Motor neuron (in vitro differentiated cells): ENCODE data around the gene PARVA. TPM values are rescaled to one million over a fixed set of nuclear protein-coding genes. Genes with fewer than 3 reads are reported as not detected.

Experiments used
- ATAC-seq, 8 experiments: fragments of 200-7000 bp; cut with Tn5 transposase; replicated peaks in 6 of 8; 2 replicates each; pipeline ENCODE4 v1.8.0; 2021; ENCODE audit warnings: mild to moderate bottlenecking in 8 of 8, moderate library complexity in 8 of 8
- H3K27ac ChIP-seq, 2 donors: fragments of 250-450 bp; sonication (Bioruptor Pico); 2 replicates each; pipeline ENCODE4 v1.9.0; 2021; ENCODE audit warnings: antibody characterized with exemption in 2 of 2, mild to moderate bottlenecking in 2 of 2, moderate library complexity in 1 of 2
- H3K4me1 ChIP-seq, 2 donors: fragments of 250-450 bp; sonication (Bioruptor Pico); replicated peaks in 1 of 2; 2 replicates each; pipeline ENCODE4 v1.6.1; 2021; ENCODE audit warnings: antibody characterized with exemption in 2 of 2, mild to moderate bottlenecking in 2 of 2, moderate library complexity in 1 of 2
- H3K4me3 ChIP-seq, 5 donors: fragments of 250-450 bp; sonication (Bioruptor Pico); 2 replicates each; pipeline ENCODE4 v1.9.0; 2021; ENCODE audit warnings: antibody characterized with exemption in 5 of 5, mild to moderate bottlenecking in 5 of 5, moderate library complexity in 4 of 5
- WGBS, 10 experiments: fragments of 450-650 bp; shearing (Covaris generic); methylation state at CpG; one replicate each; pipeline ENCODE4 v1.0.0; 2022; 5-methylcytosine and 5-hydroxymethylcytosine counted together
- in situ Hi-C, 9 experiments: fragments of 400-800 bp; cut with MboI; loops; one replicate each; pipeline ENCODE4 v1.15.0; 2021; ENCODE audit warnings: low sequenced_read_pairs in 9 of 9, low pct_unique_long_range_greater_than_20kb in 2 of 9; ENCODE audit not compliant: unreplicated experiment in 9 of 9
- total RNA-seq, 8 experiments: library from RNA; unstranded; fragments of 300-600 nt; gene quantifications; 2 replicates each; pipeline versions ENCODE4 v1.2.3 to v1.2.4, GENCODE V29; 2022

Gene PARVA
- total RNA-seq, 8 experiments from 2014 or later: 4.8 to 59.4 (median 10.8) TPM

DNA sequence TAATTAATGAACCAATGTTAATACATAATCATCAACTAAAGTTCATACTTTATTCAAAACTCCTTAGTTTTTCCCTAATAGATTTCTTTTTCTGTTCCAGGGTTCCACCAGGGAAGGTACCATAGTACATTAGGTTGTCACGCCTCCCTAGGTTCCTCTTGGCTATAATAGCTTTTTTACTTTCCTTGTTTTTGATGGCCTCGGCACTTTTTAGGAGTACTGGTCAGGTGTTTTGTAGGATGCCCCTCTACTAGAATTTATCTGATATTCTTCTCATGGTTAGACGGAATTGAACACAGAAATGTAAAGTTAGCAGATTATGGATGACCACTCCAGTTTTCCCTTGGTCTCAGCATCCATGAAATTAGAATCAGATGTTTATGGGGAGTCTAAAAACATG is 34.0 kb downstream of the PARVA start:
- Histone ChIP-seq H3K4me3 (no peak overlapping the region), H3K27ac (no peak overlapping the region), H3K4me1 (peaks cover 19 to 20% of the 10 kb centered on the region in 2 donors)
- in situ Hi-C loops: loop anchor here in 3 of 9 experiments (25.0 kb wide), 1 partner anchor 476 kb away; no protein-coding TSS in a partner anchor
- ATAC-seq: no peak
- WGBS, 10 experiments: 14 to 100% (median 90%) methylated on average over 1 to 3 of the region's 3 CpGs; no CpG with 5 or more reads in 1 of the 10 experiments

DNA sequence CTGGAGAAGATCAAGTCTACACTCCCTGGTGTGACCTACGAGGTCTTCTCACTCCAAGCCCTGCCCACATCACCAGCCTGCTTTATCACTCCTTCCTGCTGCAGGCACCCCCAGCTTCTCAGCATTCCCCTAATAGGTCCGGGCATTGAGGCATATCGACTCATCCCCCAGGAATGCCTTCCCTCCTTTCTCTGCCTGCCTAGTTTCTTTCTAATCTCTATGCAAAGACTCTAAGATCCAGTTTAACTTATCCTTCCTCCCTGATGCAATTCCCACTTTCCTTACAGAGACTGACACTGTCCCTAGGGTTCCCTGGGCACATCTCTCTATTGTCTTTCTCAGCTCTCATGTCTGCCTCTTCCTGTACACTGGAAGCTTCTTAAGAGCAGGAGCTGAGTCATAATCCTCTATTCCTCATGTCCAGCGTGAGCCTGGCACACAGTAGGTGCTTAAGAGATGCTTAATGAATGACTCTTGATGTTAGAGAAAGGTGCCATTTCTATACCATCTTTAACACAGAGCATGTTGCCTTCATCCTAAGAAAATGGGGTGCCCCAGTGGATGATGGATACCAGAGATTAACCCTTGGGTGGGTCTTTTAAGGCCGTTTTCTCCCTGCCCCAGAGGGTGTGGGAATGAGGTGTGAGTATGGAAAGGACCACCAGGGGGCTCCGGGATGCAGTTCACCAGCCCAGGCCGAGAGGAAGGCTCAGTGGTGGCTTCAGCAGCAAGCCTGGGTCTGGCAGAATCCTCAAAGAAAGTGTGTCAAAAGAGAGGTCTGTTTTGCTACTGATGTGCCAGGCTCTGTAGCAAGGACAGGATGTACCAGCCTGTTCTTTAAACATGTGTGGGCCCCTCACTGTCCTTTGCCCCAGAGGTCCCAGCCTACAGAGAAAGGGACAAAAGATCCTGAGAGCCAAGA is 34.7 kb downstream of the PARVA start:
- WGBS, 10 experiments: 0 to 64% (median 46%) methylated on average over 1 to 5 of the region's 7 CpGs; no CpG with 5 or more reads in 2 of the 10 experiments
- Histone ChIP-seq H3K4me1 (peaks cover 19 to 20% of the 10 kb centered on the region in 2 donors), H3K27ac (no peak overlapping the region), H3K4me3 (no peak overlapping the region)
- ATAC-seq: peak; percentile 82 to 96 (median 92)
- in situ Hi-C loops: loop anchor here in 3 of 9 experiments (25.0 kb wide), 1 partner anchor 475 kb away; no protein-coding TSS in a partner anchor

DNA sequence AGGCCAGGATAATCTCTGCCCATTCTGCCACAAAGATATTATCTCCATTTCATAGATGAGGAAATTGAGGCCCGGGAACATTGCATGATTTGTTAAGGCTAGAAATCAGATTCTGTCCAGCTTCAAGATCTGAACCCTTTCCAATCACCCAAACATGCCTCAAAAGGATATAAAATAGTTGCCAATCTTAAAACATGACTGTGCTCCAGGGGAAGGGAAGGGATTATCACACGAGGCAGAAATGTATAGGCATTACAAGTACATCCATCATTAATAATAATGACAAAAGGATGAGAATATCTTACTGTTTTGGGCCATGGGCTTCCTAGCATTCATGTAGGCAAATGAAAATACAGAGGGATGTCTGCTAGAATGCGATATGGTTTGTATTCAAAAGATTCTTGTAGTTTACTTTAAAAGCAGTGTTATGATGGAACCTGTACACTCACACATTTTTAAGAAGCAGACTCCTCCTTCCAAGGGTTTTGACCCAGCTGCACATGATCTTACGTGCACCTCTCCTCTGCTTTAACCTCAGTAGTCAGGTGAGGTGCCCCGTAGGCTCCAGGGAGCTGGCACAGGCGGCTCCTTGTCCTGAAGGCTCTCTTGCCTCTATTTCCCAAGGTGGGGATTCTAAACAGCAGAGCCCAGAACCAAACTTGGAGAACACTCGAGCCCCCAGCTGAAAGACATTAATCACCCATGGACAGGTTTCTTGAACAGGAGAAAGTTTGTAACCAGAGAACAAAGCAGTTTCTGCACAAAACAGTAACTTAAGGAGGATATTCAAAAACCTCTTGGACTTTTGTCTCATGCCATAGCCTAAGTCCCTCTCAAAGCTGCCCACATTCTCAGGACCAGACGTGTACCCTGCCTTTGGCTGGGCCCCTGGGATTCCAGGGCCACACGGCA is 36.0 kb downstream of the PARVA start:
- ATAC-seq: no peak
- H3K4me1 ChIP-seq: peaks cover 19 to 20% of the 10 kb centered on the region in 2 donors
- H3K4me3 ChIP-seq: no peak overlapping the region
- in situ Hi-C loops: loop anchor here in 3 of 9 experiments (25.0 kb wide), 1 partner anchor 474 kb away; no protein-coding TSS in a partner anchor
- no peak overlapping the region for H3K27ac ChIP-seq
- WGBS, 10 experiments: 40 to 95% (median 73%) methylated on average over 3 to 7 of the region's 9 CpGs

DNA sequence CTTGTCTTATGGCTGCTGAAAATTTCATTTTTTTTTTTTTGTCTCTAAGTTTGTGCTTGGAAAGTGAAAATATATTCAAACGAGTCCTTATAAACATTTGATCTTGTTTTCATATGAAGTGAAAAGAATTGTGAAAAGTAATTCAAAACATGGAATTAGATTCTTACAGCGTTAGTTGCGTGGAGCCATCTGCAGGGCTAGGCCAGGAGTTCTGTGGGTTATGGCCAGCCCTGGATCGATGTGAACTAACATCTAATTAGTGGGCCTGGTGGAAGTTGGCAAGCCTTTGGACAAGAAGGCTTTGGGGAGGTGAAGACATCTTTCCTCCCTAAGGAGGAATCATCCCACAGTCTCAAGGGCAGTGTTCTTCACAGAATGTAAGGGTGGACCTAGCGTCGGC is 37.2 kb downstream of the PARVA start:
- in situ Hi-C loops: loop anchor here in 3 of 9 experiments (25.0 kb wide), 1 partner anchor 473 kb away; no protein-coding TSS in a partner anchor
- Histone ChIP-seq H3K4me1 (peaks cover 19 to 20% of the 10 kb centered on the region in 2 donors), H3K27ac (no peak overlapping the region), H3K4me3 (no peak overlapping the region)
- no peak for ATAC-seq
- WGBS, 10 experiments: 27 to 98% (median 68%) methylated on average over 1 to 6 of the region's 6 CpGs; no CpG with 5 or more reads in 2 of the 10 experiments

DNA sequence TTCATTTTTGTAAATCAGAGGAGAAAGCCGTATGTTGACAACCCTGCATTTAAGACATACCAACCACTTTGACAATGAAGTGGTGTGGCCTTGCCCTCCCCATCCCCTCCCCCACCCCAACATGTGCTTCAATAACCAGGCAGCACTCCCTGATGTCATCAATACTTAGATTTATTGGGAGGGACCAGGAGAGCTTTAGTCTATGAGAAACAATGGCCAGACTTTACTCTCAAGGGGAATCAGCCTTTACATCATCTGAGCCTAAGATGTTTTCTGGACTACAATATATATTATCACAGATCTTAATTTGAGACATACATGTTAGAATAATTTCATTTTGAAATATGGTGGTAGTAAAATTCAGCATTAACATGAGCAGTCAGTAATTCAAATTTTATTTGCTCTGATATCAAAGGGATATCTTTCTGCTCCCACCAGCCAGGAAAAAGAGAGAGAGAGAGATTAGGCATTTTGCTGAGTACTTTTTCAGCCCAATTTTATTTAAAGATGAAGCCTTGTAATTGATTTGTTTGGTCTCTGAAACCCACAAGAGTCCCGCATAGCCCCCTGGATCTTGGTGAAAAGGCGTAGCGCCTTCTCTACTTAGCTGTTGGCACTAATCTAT is 38.1 kb downstream of the PARVA start:
- Histone ChIP-seq H3K27ac (no peak overlapping the region), H3K4me3 (no peak overlapping the region), H3K4me1 (peaks cover 19 to 20% of the 10 kb centered on the region in 2 donors)
- 75 to 100% (median 100%) methylated on average over 2 to 4 of the region's 4 CpGs; no CpG with 5 or more reads in 1 of the 10 experiments for WGBS, 10 experiments
- peak in 1 of 8 experiments; percentile 63 for ATAC-seq
- in situ Hi-C loops: loop anchor here in 3 of 9 experiments (25.0 kb wide), 1 partner anchor 472 kb away; no protein-coding TSS in a partner anchor

DNA sequence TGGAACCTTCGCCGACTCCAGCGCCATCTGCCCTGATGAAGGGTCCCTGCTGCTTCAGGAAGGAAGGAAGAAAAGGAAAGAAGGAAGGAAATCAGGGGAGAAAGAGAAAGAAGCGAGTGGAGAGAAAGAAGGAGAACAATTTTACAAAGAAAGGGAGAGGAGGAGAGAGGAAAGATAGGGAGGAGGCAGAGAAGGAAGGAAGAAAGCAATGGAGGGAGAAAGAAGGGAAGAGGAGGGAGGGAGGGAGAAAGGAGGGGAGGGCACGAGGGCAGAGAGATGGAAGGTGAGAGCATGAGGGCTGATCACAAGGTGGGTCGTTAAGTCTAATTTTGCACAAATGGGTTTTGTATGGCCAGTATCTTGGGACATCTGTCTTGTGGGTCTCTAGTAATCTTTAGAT is 39.2 kb downstream of the PARVA start:
- Histone ChIP-seq H3K4me1 (peaks cover 19 to 20% of the 10 kb centered on the region in 2 donors), H3K27ac (no peak overlapping the region), H3K4me3 (no peak overlapping the region)
- no peak for ATAC-seq
- in situ Hi-C loops: loop anchor here in 3 of 9 experiments (25.0 kb wide), 1 partner anchor 471 kb away; no protein-coding TSS in a partner anchor
- 78 to 100% (median 89%) methylated on average over 1 to 6 of the region's 6 CpGs; no CpG with 5 or more reads in 3 of the 10 experiments for WGBS, 10 experiments

DNA sequence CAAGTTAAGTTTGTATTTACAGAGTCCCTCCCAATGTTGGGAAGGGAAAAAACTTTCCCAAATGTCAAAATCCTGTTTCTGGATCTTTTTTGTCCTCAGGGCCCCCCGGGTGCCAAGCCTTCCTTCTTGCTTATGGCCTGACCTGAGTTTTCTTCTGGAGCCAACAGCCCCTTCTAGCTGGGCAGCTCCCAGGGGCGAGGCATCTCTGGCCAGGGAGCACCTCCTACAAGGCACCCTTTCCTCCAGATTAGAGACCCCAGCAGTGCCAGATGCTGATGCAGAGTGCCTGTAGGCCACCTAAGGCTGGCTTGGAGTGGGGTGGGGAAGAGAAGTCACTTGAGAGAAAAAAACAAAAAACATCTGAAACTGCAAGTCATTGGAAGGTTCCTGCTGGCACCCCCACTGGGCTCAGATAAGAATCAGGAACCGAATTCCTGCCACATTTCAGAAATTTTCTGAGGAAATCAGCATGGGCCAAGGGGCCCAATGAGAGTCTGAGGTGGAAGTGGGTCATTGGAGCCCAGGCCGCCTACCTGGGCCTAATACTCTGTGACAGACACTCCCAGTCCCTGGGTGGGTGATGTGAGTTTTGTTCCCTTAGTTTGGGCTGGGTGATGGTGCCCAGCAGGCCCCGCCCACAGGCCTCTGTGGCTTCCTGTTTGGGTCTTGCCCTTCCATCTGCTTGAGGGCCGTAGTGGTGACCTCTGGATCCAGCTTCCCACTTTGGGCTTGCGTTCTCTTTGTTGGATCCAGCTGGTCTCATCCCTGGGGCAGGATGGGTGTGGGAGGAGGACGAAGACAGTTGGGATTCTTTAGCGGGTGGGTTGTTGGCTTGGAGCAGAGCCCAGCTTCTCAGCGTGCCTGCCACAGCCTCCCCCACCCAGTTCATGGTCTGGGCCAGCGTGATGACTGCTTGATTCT is 40.6 kb downstream of the PARVA start:
- H3K27ac ChIP-seq: no peak overlapping the region
- in situ Hi-C loops: loop anchor here in 3 of 9 experiments (25.0 kb wide), 1 partner anchor 469 kb away; no protein-coding TSS in a partner anchor
- no peak overlapping the region for H3K4me3 ChIP-seq
- peaks cover 10 to 14% of the 10 kb centered on the region in 2 donors for H3K4me1 ChIP-seq
- WGBS, 10 experiments: 0 to 100% (median 88%) methylated on average over 1 to 7 of the region's 11 CpGs; no CpG with 5 or more reads in 1 of the 10 experiments
- ATAC-seq: peak in 3 of 8 experiments; percentile 39 to 84 (median 70)

DNA sequence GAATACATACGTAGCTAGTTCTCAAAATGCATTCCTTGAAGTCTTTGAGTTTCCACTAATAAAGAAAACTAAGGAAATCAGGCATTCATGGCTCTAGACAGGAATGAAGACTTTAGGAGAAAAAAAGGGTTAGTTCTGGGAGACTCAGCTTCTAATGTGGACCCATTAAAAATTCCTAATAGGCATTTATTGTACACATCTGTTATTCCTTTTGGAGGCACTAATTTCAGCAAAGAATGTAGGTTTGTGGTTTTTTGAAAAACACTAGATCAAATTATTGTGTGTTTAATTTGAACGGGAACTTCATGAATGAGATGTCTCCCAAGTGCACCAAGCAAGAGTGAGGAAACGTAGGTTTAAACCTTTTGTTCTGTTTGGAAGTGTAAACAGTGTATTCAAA is 42.7 kb downstream of the PARVA start:
- in situ Hi-C loops: loop anchor here in 3 of 9 experiments (25.0 kb wide), 1 partner anchor 467 kb away; no protein-coding TSS in a partner anchor
- Histone ChIP-seq H3K4me3 (no peak overlapping the region), H3K4me1 (peaks cover 8 to 10% of the 10 kb centered on the region in 2 donors), H3K27ac (no peak overlapping the region)
- ATAC-seq: no peak
- 66 to 100% (median 94%) methylated on average over 1 to 3 of the region's 3 CpGs for WGBS, 10 experiments

DNA sequence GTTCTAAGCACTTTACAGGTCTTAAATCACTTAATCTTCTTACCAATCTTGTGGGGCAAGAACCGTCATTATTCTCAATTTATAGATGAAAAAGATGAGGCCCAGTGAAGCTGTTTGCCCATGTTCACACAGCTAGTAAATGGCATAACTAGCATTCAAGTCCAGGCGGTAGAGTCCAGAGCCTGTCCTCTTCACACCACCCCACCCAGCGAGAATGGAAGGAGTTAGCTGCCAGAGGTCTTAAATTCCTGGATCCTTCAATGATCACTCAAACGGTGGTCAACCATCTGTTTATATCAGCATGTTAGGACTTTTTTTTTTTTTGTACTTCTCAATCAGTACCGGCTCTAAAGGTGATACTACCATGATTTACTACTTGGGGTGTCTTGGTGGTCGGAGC is 43.3 kb downstream of the PARVA start:
- in situ Hi-C loops: loop anchor here in 3 of 9 experiments (25.0 kb wide), 1 partner anchor 467 kb away; no protein-coding TSS in a partner anchor
- H3K27ac ChIP-seq: no peak overlapping the region
- no peak for ATAC-seq
- H3K4me3 ChIP-seq: no peak overlapping the region
- 71 to 100% (median 90%) methylated on average over 1 to 5 of the region's 6 CpGs; no CpG with 5 or more reads in 1 of the 10 experiments for WGBS, 10 experiments
- peaks cover 3% of the 10 kb centered on the region in 2 donors for H3K4me1 ChIP-seq

DNA sequence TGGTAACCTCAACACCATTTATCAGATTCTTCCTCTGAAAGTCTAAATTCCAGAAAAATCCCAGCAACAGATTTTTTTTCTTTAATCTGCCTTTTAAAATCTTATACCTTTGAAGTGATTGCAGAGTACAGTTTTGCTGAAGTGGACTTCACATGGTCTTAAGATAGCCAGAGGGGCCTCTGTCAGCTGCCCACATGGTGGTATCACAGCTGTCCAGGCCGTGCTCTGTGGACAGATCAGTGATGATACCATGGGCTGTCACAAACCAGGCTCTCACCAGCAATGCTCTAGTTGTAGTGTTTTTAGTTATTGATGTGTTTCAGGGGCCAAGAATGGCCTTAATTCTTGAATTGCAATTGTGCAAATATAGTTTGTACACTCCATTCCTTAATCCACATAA is 44.0 kb downstream of the PARVA start:
- Histone ChIP-seq H3K4me3 (no peak overlapping the region), H3K4me1 (no peaks in the 10 kb centered on the region), H3K27ac (no peak overlapping the region)
- ATAC-seq: no peak
- in situ Hi-C loops: loop anchor here in 3 of 9 experiments (25.0 kb wide), 1 partner anchor 466 kb away; no protein-coding TSS in a partner anchor
- WGBS, 10 experiments: 60 to 100% (median 78%) methylated on average over 1 of the region's 1 CpG; no CpG with 5 or more reads in 5 of the 10 experiments

DNA sequence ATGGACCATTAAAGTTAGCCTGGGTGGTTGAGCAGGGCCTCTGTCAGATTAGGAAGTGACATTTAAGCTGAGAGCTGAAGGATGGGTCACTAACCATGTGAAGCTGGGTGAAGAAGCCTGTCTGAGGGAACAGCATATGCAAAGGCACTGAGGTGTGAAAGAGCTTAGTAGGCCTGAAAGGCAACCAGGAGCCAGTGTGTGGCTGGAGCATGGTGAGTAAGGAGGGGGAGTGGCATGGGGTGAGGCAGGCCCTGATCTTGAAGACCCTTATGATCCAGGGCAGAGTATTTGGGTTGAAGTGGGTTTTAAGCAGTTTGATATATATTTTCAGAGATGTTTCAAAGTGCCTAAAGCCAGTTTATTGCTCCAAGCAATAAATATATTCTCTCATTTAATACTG is 48.8 kb downstream of the PARVA start:
- no peak overlapping the region for H3K4me3 ChIP-seq
- in situ Hi-C loops: no loop called here
- no peak overlapping the region for H3K27ac ChIP-seq
- H3K4me1 ChIP-seq: peaks cover 0 to 7% of the 10 kb centered on the region in 2 donors
- ATAC-seq: no peak
